ENCODE results near the gene ACVRL1.

The ACVRL1 gene

DNA sequence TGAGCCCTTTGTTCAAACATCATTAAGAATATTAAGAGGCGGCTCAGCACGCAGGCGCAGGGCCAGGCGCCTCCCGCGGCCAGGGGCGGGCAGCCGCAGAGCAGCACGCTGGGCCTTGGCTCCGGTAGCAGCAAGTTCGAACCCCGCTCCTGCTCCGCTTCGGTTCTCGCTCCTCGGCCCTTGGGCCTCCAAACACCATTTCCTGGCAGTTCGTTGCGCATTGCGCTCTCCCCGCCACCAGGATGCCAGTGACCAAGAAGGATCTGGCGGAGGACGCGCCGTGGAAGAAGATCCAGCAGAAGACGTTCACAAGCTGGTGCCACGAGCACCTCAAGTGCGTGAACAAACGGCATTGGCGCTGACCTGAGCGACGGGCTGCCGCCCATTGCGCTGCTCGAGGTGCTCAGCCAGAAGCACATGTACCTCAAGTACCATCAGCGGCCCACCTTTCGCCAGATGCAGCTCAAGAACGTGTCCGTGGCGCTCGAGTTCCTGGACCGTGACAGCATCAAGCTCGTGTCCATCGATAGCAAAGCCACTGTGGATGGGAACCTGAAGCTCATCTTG is 6.9 kb upstream of the ACVRL1 start:
- no peak for DNase-seq

DNA sequence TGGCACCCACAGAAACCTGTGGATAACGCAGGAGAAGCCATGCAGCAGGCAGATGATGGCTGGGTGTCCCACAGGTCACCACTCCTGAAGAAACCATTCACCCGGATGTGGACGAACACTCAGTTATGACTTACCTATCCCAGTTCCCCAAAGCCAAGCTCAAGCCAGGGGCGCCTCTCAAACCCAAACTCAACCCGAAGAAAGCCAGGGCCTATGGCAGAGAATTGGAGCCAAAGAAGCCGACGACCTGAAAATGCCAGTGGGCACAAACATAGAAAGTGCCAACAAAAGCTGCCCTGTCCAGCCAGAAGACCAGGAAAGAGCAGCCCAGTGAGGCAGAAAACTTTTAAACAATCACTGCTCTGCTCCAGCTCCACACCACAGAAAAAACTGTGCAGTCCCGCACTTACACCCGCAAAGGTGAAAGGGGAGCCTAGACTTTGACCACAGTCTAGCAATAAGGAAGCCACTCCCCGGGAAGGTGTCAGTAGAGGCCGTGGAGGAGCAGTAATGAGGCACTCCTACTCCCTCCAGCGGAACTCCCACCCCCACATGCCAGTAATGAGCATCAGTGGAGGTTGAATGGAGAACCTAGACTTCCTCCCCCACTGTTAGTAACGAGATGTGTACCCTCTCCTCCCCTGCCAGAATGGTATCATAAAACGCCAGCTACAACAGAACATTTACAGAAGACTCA is 6.0 kb upstream of the ACVRL1 start:
- DNase-seq: no peak

DNA sequence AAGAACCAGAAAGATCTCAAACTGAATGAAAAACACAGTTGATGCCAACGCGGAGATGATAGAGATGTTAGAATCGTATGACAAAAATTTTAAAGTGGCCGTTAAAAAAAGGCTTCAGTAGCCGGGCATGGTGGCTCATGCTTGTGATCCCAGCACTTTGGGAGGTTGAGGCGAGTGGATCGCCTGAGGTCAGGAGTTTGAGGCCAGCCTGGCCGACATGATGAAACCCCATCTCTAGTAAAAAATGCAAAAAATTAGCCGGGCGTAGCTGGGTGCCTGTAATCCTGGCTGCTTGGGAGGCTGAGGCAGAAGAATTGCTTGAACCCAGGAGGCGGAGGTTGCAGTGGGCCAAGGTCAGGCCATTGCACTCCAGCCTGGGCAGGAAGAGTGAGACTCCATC is 5.4 kb upstream of the ACVRL1 start:
- DNase-seq: no peak

DNA sequence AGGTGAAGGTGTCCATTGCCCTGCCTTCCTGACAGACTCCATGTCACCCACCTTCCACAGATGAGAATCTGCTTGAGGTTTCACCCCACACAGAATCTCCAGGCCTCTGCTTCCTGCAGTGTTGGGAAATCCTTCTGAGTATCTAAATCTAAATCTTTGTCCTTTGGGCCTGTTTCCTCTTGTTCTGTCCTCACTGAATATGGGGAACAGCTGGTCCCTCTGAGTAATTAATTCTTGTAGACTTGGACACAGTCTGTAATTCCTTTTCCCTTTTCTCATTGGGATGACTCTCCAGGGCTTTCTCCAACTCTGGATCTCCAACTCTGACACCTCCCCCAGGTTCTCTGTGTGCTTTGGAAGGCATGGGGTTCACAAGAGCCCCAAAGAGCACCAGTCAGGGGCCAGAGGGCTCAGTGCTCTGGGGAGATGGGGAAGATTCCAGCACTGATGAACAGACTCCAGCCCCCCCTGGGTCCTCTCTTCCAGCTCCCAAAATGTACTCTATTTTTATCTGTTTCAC is 2.3 kb upstream of the ACVRL1 start:
- no peak for DNase-seq

DNA sequence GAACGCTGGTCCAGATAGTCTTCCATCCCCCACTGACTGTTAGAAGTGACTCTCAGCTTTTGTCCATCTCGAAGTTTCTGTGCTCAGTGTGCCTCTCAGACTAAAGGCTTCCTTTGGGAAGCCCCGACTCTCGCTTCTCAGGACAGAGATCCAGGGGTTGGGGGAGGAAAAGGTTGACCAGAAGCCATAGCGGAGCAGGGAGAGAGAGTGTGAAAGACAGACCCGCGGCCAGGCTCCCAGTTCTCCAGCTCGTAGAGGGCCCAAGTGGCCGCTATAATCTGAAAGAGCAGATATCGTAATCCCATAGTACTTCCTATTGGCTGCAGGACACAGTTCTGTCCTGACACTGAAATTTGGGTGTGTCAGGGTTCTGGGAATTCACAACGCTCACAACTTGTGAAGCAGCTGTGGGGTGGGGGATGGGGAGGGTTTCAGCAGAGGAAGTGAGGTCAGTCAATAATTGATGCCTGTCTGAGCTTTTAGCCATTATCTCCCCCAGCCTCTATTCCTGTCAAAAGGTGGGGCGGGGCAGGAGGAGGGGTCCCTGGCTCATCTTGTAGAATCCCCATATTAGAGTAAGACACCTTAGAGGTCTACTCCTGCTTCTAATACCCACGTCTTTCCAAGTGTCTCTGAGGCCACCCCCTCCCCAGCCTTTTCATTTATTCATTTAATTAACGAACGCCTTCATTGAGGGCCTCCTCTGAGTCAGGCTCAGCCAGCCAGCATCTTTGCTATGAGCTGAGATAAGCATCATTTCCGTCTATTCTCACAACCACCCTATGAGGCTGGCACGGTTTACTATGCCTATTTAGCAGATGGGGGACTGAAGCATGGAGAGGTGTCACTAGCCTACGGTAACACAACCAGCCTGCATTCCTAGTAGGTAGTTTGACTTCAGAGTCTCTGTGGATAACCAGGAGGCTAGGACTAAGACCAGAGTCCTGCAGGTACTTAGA is 1.6 kb upstream of the ACVRL1 start:
- no peak for DNase-seq

DNA sequence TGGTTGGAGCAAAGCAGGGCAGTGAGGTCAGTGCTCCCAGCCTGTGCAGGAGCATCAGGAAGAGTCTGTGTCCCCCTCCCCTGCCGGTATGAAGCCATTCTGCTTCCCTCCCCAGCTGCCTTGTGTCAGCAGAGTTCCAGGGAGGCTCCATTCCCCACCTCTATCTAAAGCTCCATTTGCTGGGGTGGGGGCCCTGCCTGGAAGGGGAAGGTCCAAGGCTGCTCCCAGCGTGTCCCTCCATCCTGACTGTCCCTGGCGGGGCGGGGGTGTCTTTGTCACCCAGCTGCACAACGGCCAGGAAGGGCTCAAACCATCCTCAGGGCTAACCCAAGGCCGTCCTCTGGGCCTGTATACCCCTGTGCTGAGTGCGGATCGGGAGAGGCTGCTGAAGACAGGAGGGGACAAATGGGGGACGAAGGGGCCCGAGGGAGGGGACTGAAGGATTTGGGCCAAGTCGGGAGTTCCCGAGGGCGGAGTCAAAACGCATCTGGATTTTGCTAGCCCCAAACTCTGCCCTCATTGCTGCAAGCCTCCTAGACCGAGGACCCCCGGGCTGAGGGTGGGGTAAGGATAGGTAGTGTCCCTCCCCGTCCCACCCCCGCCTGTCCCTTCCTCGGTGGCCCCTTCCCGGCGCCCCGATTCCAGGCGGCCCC is 748 bp upstream of the ACVRL1 start:
- no peak for DNase-seq

DNA sequence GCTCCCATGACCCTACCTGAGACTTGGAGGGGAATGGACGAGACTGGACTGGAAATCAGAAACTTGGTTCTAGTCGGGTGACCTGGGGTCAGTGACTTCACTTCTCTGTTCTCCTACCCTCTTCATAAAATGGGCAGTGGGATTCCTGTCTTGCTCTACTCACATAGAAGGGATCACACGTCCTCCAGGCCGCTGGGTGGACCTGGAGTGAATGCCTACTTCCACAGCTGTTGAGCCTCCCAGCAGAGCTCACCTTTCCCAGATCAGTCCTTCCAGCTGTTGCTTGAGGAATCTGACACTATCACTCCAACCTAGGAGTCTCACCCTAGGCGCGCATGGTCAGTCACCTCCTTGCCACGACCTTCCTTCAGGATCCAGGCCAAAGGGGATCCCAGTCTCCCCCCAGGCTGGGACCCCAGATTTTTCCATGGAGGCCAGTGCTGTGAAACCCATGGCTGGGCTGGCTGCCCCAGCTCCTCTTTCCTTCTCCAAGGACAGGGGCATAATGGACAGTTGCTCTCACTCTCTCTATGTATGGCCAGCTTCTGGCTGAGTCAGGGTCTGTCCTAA is 637 bp downstream of the ACVRL1 start:
- DNase-seq: no peak

DNA sequence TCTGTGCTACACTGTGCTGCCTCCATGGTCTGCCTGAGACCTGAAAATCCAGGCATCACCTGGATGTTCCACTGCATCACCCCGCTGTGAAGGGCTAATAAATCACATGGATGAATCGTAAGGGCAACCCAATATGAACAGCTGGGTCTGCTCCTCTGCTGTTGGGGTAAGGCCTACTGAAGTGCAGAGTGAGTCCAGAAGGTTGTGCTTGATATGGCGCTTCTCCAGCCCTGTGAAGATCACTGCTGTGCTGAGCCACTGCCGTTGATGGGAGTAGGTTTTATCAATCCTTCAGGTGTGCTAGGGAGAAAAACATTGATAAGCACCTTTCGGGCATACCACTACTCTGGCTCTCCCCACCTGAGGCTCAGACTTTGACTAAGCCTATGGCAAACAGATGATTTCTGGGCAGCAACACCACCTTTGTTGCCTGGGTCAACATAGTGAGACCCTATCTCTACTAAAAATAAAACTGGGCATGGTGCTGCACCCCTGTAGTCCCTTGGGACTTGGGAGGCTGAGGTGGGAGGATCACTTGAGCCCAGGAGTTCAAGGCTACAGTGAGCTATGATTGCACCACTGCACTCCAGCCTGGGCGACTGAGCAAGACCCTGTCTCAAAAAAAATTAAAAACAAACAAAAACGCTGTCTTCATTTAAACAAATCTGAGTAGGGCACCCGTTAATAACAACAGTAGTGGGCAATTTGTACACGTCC is 1.7 kb downstream of the ACVRL1 start:
- DNase-seq: no peak

DNA sequence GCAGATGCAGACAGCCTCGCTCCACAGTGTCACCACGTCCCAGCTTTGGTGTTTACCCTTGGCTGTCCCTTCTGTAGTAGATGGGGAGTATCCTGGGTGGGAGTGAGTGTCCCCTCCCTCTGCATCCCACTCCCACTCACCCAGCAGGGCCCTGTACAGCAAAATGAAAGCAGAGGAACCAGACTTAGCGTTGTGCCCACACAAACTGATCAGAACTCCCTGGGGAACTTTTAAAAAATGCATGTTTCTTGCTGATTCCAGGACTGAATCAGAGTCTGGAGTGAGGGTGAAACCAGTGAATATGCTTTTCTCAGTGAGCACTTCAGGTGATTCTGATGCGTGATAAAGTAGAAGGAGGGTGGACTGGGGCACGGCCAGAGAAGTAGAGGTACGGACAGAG is 2.9 kb downstream of the ACVRL1 start:
- DNase-seq: no peak

DNA sequence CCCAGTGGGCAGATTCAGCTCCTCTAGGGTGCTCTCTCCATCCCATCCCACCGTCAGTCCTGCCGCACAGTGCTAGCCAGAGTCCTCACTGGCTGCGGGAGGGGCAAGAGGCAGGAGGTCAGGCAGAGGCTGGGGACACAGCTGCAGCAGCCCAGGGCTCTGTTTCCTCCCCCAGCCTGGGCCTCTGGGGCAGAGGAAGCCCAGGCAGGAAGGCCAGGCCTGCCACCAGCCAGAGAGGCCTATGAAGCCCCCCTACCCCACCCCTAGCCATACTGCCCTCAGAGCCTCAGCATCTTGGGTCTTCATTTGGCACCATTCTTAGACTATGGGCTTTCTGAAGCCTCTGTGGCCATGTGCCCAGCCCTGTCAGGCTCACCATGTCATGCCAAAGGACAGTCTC is 3.4 kb downstream of the ACVRL1 start:
- DNase-seq: no peak

DNA sequence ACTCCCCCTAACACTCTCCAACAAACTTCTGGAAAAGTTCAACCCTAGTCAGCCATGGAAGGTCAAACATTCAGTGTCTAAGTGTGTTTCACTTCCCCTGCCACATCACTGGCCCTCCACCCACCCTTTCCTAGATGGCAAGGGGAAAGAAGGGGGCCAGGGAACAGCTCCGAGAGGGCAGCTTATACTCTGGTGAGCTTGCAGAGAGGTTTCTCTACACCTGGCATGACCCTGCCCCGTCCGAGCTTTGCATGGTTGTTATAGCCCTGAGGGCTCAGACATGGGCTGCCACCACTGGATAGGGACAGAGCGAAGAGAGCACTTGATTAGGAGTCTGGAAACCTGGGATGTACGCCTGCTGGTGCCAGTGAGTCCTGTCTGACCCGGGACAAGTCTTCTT is 4.0 kb downstream of the ACVRL1 start:
- DNase-seq: no peak

DNA sequence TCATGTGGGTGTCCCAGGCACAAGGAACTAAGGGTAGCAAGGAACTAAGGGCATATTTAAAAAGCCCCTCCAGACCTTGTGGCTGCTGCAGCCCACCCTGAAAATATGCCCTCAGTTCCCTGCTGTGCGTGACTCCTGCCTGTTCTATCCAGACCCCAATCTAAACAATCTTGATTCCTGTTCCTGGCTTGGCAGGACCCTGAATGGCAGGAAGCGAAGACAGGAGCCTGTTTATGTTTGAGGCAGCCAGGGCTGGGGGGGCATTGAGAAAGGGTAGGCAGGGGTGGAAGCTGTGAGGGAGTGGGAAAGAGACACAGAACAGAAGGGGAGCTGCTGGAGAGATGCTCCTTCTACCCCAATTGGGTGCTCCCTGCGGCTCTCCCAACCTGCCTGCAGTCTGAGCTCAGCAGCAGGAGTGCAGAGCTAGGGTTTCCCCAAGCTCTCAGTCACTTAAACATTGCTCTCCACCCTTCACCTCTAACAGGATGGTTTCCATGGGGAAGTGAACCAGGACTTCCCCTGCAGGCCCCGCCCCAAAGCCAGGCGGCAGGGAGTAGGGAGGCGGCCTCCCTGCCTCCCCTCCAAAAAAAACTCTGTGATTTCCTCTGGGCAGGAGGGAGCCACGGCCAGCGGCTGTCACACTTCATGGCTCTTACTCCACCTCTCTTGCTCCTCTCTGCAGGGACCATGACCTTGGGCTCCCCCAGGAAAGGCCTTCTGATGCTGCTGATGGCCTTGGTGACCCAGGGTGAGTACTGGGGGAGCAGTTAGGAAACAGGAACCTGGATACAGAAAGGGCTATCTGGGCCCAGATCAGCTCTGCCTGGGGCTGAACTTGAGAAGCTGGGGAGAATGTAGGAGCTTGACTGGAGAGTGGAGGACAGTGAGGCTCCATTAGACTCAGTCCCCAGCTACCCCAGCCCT is 4.7 kb downstream of the ACVRL1 start:
- no peak for DNase-seq

DNA sequence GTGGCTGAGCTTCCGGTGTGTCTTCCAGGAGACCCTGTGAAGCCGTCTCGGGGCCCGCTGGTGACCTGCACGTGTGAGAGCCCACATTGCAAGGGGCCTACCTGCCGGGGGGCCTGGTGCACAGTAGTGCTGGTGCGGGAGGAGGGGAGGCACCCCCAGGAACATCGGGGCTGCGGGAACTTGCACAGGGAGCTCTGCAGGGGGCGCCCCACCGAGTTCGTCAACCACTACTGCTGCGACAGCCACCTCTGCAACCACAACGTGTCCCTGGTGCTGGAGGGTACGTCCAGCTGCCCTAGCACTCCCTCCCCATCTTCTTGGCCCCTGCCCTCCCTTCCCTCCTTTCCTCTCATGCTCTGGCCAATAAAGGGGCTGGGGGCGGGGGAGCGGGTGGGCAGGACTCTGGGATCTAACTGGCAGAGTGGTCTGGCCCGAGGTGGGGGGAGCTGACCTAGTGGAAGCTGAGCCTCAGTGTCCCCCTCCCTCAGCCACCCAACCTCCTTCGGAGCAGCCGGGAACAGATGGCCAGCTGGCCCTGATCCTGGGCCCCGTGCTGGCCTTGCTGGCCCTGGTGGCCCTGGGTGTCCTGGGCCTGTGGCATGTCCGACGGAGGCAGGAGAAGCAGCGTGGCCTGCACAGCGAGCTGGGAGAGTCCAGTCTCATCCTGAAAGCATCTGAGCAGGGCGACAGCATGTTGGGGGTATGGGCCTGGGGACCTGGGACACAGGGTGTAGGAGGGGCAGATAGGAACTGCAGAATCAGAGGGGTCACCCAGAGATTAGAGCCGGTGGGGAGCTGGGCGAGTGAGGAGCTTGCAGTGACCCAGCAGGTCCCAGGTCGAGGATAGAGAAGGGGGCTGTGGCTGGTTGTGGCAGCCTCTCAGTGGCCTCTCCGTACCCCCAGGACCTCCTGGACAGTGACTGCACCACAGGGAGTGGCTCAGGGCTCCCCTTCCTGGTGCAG is 6.0 kb downstream of the ACVRL1 start:
- DNase-seq: no peak

DNA sequence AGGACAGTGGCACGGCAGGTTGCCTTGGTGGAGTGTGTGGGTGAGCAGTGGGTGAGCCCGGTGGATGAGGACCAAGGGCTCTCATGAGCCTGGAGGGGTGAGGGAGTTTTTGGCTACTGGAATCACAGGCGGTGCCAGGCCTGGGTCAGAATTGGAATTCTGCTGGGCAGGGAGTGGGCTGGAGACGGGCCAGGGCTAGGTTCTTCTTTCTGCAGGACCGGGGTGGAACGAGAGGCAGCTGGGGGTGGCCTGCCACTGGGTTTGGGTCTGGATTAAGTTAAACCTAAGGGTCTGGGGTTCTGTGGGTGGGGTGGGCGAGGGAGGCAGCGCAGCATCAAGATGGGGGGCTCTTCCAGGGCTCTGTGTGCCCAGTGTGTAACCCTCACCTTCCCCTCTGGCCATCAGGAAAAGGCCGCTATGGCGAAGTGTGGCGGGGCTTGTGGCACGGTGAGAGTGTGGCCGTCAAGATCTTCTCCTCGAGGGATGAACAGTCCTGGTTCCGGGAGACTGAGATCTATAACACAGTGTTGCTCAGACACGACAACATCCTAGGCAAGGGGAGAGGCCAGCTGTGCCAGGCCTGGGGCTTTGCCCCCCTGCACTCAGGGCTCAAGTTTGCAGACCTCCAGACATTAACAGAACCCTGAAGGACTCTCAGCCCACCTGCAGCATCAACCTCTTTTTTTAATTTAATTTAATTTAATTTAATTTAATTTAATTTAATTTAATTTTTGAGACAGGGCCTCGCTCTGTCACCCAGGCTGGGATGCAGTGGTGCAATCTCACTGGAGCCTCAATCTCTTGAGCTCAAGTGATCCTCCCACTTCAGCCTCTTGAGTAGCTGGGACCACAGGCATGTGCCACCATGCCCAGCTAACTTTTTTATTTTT is 7.0 kb downstream of the ACVRL1 start:
- DNase-seq: no peak

DNA sequence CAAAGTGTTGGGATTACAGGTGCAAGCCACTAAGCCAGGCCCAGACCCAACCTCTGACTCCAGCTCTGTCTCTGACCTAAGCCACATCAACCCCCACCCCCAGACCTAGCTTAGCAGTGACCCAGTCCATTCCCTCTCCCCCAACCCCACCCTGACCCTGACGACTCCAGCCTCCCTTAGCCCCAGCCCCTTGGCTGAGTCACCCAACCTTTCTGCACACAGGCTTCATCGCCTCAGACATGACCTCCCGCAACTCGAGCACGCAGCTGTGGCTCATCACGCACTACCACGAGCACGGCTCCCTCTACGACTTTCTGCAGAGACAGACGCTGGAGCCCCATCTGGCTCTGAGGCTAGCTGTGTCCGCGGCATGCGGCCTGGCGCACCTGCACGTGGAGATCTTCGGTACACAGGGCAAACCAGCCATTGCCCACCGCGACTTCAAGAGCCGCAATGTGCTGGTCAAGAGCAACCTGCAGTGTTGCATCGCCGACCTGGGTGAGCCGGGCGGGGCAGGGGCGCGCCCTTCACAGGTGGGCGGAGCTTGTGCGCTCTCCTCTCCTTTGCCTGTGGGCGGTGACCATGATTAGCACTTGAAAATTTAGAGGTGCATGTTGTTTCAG is 7.8 kb downstream of the ACVRL1 start:
- DNase-seq: no peak

DNA sequence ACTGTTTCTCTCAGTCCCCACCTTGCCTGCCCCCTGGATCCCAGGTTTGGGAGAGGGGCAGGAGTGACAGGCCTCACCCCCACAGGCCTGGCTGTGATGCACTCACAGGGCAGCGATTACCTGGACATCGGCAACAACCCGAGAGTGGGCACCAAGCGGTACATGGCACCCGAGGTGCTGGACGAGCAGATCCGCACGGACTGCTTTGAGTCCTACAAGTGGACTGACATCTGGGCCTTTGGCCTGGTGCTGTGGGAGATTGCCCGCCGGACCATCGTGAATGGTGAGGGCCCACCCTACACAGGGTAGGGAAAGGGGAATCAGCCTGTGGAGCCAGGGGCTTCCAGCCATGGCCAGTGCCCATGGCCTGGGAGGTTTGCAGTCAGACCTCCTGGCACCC is 8.6 kb downstream of the ACVRL1 start:
- no peak for DNase-seq

DNA sequence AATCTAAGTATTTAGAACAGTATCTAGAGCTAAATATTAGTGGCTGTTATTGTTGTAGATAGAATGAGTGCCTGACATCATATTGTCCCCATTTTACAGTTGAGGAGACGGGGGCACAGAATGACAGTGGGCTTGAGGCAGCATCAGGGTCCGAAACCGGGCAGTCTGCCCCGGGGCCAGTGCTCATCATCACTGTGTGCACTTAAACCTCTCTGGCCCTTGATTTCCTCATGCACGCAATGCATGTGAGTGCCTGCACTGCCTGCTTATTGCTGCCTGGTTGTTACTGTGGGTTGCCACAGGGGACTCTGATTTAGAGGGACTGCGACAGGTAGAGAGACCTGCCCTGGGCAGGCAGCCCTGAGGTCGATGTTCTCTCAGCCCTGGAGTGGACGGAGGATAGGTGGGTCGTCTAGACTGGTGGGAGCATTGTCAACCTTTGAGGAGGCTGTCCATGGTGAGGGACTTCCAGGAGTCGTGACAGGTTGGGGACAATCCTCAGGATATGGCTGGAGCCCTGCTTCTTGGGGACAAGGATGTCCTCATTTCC is 9.8 kb downstream of the ACVRL1 start:
- no peak for DNase-seq
